ENCODE measurements around the gene HBA2. TPM values are rescaled to one million over a fixed set of nuclear protein-coding genes. Genes with fewer than 3 reads are reported as not detected.
"Not testable (repeated sequence)": the region's sequence is repeated elsewhere in the genome, so short reads cannot be mapped to it uniquely, and the experiment has no call there.

Gene HBA2
- total RNA-seq, 1 experiment from 2014 or later = not detected

- no peak for DNase-seq (ENCODE audit: low spot score)
Measured at GRCh38 chr16:154217-155030, 18.3 kb upstream of the HBA2 start.

GRCh38 chr16:155031-155398 lies 17.7 kb upstream of the HBA2 start:
- no peak for DNase-seq (ENCODE audit: low spot score)

GRCh38 chr16:159136-159849 lies 13.4 kb upstream of the HBA2 start:
- DNase-seq (ENCODE audit: low spot score) = no peak

GRCh38 chr16:160242-160641 lies 12.4 kb upstream of the HBA2 start:
- not testable (repeated sequence) for DNase-seq (ENCODE audit: low spot score)

- no peak for DNase-seq (ENCODE audit: low spot score)
Measured at GRCh38 chr16:160691-161190, 11.9 kb upstream of the HBA2 start.

- no peak for DNase-seq (ENCODE audit: low spot score)
Measured at GRCh38 chr16:162271-162991, 10.2 kb upstream of the HBA2 start.

GRCh38 chr16:163139-163538 lies 9.5 kb upstream of the HBA2 start:
- DNase-seq (ENCODE audit: low spot score) = not testable (repeated sequence)

- DNase-seq (ENCODE audit: low spot score) = not testable (repeated sequence)
Measured at GRCh38 chr16:163696-164095, 9.0 kb upstream of the HBA2 start.

- not testable (repeated sequence) for DNase-seq (ENCODE audit: low spot score)
Measured at GRCh38 chr16:164134-164823, 8.4 kb upstream of the HBA2 start.

- DNase-seq (ENCODE audit: low spot score) = no peak
Measured at GRCh38 chr16:164827-165538, 7.7 kb upstream of the HBA2 start.

- no peak for DNase-seq (ENCODE audit: low spot score)
Measured at GRCh38 chr16:165539-166374, 6.9 kb upstream of the HBA2 start, which contains the start of gene HBM. TSS of gene HBM (plus strand) at chr16:165978. CDS start at chr16:165998, 20 bp downstream.

- no peak for DNase-seq (ENCODE audit: low spot score)
Measured at GRCh38 chr16:166375-167121, 6.1 kb upstream of the HBA2 start.

GRCh38 chr16:167122-167690 lies 5.5 kb upstream of the HBA2 start:
- no peak for DNase-seq (ENCODE audit: low spot score)

- no peak for DNase-seq (ENCODE audit: low spot score)
Measured at GRCh38 chr16:168424-168823, 4.3 kb upstream of the HBA2 start.

GRCh38 chr16:169014-169413 lies 3.7 kb upstream of the HBA2 start:
- DNase-seq (ENCODE audit: low spot score) = no peak

- peak; percentile 15 for DNase-seq (ENCODE audit: low spot score)
Measured at GRCh38 chr16:170088-170507, 2.6 kb upstream of the HBA2 start.

GRCh38 chr16:170788-171187 lies 1.9 kb upstream of the HBA2 start:
- no peak for DNase-seq (ENCODE audit: low spot score)

- not testable (repeated sequence) for DNase-seq (ENCODE audit: low spot score)
Measured at GRCh38 chr16:173211-173854, 657 bp downstream of the HBA2 start.
